ENCODE data around the gene CDH12.

Gene CDH12

DNA sequence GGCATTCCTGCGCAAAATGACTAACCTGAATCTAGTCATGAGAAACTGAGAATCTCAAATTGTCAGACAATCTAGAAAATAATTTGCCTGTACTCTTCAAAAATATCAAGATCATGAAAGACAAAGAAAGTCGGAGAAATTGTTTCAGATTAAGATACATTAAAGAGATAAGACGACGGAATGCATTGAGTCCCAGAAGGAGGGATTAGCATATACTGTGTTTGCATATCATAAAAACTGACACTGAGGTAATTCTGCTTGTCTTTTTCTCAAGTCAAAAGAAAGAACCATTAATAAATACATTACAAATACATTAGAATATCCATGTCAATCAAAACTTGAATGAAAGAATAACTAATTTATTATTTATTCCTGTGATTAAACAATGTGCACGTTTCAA, 88.4 kb downstream of the CDH12 start:
- DNase-seq (ENCODE audit: low spot score) = no peak

DNA sequence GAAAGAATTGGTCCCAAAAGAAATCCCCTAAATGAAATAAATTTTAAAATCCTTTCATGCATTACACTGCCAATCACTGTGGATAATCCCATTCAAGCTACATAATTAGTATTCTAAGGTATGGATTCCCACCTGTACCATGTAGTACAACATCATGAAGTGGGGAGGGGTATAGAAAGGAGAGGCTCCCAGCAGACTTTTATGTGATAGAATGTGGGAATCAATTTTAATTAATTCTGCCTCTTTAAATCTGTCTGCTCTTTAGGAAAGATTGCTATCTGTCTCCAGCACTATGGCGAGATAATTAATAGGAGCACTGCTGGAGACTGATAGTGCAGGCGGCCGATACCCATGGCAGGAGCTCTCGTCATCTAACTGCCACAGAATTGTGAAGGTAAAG, 95.4 kb downstream of the CDH12 start:
- no peak for DNase-seq (ENCODE audit: low spot score)

GRCh38 chr5:22754155-22754554, 99.0 kb downstream of the CDH12 start:
- no peak for DNase-seq (ENCODE audit: low spot score)

DNA sequence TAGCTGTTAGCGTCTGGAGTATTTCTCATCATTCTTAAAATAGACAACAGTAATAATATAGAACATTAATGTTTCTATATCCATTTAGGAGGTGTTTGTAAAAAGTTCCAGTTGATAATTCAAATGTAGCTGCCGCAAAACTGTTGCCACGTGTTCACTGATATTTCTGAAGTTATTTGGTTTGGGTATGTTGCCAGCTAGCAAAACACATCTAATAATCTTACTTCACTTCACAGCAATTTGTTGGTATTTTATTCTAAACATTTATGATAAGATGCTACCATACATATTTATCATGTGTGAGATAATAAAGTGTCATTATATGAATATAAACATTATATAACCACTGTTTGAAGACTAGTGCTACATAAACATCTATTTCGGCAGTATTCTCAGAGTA, 101.6 kb downstream of the CDH12 start:
- DNase-seq (ENCODE audit: low spot score) = no peak

GRCh38 chr5:22736443-22737003, 116.6 kb downstream of the CDH12 start:
- DNase-seq (ENCODE audit: low spot score) = no peak

DNA sequence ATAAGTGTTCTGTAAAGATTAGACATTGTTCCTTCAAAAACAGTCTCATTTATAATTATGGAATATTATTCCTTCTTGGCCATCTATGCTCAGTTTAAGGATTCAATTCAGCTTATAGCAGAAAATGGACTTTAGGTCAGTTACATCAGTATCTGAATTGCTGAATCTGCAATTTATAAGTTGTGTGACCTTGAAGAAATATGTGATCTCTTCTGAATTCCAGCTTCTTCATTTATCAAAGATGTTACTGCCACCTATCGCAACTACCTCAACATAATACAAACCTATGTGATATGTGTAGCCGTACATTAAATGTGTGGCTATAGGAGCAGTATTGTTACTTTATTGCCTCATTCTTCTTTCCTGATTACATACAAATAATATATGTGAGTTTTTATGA, 118.2 kb downstream of the CDH12 start:
- no peak for DNase-seq (ENCODE audit: low spot score)

DNA sequence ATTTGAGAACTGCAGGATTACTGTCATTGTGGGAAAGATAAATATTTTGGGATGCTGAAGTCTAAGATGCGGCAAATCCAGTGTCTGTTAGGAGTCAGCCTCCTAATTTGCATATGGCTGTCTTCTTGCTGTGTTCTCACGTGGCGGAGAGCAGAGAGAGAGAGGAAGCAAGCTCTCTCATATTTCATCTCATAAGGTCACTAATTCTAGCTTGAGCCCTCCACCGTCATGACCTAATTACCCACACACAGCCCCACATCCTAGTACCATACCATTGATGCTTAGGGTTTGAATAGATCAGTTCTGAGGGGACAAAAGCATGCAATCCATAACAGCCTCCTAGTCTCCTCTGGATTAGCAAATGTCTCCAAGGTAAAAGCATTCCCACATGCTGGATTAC, 124.5 kb downstream of the CDH12 start:
- no peak for DNase-seq (ENCODE audit: low spot score)

DNA sequence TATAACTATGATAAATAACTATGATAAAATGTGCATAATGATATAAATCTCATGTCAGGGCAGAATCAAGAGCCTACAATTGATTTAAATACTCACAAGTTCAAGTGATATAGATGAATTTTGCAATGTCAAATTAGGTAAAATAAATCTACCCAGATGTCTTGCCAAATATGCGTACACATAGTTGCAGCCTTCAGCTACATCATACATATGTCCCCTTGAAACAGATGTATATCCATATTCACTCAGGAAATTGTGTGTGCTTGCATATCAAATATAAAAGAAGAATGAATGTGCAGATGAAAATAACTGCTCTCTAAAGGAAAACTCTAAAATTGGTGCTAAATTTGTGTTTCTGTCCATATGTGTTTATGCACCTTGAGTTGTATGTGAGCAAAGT, 130.7 kb downstream of the CDH12 start:
- no peak for DNase-seq (ENCODE audit: low spot score)

GRCh38 chr5:22722056-22722455, 131.1 kb downstream of the CDH12 start:
- no peak for DNase-seq (ENCODE audit: low spot score)

DNA sequence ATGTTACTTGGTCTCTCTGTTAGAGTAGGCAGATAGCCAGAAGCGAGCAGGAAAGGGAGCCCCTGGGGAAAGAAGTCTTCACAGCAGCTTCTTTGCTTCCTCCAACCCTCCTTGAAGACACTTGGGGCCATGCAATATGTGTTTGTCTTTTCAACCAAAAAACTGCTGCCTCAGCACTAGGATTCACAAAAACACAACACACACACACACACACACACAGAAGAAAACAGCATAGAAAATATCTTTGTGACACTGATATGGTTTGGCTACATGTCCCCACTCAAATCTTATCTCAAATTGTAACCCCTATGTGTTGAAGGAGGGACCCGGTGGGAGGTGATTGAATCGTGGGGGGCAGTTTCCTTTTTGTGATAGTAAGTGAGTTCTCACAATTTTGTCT, 133.3 kb downstream of the CDH12 start:
- DNase-seq (ENCODE audit: low spot score) = no peak

GRCh38 chr5:22710660-22711059, 142.5 kb downstream of the CDH12 start:
- DNase-seq (ENCODE audit: low spot score) = no peak

- no peak for DNase-seq (ENCODE audit: low spot score)
Measured at GRCh38 chr5:22709743-22710142, 143.4 kb downstream of the CDH12 start.

GRCh38 chr5:22708770-22709328, 144.3 kb downstream of the CDH12 start:
- no peak for DNase-seq (ENCODE audit: low spot score)

DNA sequence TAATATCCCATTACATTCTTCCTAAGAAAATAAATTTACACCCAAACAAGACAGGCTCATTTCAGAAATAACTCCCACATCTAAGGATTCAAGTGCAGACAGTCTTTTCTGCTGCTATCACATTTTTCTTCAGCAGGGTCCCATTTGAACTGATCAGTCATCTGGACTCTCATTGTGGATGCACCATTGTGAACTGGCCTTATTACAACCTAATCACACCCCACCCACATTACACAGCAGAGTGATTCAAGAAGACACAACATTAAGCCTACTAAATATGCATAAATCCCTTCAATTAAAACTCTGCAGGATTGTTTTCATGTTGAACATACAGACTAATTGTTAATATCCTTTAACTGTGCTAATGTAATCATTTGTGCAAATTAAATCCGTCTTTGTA, 146.2 kb downstream of the CDH12 start:
- DNase-seq (ENCODE audit: low spot score) = no peak

GRCh38 chr5:22699319-22699718, 153.8 kb downstream of the CDH12 start:
- no peak for DNase-seq (ENCODE audit: low spot score)

DNA sequence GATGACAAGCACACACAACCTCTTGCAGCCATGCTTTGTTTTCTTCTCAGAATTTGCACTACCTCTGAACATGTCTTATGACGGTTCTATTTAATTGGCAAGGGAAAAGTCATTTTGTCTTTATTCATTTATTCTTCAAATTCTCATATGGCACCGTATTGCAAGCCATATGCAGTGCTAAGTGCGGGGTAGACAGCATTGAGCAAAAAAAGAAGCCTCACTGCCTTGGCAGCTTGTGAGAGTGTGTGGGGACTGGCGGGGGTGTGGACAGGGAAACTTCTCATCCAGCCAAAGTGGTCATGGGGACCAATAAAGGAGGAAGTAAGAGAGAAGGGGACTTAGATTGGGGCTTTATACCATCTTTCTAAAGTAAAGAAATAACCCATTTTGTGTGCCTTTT, 160.0 kb downstream of the CDH12 start:
- DNase-seq (ENCODE audit: low spot score) = no peak

DNA sequence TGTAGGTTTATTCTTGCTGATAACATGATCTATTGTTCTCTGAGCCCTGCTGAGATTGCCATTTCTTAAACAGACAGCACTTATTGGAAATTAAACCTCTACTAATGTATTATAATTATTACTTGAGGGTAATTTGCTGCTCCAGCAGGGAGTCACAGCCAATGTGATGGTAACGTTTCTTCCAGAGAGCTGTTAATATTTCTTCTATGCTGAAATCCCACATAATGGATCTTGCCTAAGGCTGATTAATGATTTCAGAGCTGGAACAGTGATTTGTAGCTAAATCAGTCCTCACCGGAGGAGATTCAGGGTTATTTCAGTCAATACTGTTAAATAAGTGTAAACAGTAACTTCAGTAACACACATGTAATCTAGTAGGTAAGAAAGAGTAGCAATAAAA, 170.1 kb downstream of the CDH12 start:
- no peak for DNase-seq (ENCODE audit: low spot score)

GRCh38 chr5:22678886-22679285, 174.3 kb downstream of the CDH12 start:
- DNase-seq (ENCODE audit: low spot score) = no peak

GRCh38 chr5:22673131-22673530, 180.0 kb downstream of the CDH12 start:
- DNase-seq (ENCODE audit: low spot score) = no peak

- DNase-seq (ENCODE audit: low spot score) = no peak
Measured at GRCh38 chr5:22669345-22669744, 183.8 kb downstream of the CDH12 start.

DNA sequence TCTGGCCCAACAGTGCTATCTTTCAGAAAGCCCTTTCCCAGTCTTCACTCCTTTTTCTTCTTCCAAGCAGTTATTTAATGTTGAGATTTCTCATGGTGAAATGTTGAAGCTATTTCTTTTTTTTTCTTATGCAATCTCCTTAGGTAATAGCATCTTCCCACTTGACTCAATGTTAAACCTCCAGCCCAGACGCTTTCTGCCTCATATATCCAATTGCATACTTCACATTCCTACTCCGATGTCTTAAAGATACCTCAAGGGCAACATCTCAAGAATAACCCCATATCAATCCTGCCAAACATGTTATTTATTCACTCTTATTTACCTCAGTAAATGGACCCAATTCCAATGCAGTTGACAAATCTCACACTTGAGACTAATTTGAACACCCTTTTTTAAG, 187.3 kb downstream of the CDH12 start:
- DNase-seq (ENCODE audit: low spot score) = no peak

GRCh38 chr5:22663134-22663533, 190.0 kb downstream of the CDH12 start:
- no peak for DNase-seq (ENCODE audit: low spot score)

DNA sequence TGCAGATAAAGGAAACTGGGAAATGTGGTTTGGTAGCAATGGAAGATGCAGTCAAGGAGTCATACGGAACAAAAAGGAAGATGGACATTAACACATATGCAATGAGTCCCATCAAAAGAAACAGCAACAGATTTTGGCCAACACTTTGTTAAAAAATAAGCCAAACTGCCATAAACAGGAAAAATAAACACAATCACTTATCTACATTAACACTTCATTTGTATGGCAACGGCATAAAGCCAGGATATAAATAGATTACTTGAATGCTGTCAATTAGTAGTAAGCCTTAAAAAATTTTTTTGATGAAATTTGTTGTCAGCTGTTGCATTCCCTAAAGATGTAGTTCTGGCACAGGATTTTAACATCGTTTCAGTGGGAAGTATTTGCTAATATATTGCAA, 190.8 kb downstream of the CDH12 start:
- DNase-seq (ENCODE audit: low spot score) = no peak

DNA sequence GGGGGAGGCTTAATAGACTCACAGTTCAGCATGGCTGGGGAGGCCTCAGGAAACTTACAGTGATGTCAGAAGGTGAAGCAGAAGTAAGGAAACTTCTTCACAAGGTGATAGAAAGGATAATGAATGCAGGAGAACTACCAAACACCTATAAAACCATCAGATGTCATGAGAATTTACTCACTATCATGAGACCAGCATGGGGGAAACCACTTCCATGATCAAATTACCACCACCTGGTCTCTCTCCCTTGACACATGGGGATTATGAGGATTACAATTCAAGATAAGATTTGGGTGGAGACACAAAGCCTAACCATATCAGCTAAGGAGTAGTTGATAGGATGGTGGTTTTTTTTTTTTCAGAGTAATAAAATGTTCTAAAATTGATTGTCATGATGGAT, 201.8 kb downstream of the CDH12 start:
- DNase-seq (ENCODE audit: low spot score) = no peak

DNA sequence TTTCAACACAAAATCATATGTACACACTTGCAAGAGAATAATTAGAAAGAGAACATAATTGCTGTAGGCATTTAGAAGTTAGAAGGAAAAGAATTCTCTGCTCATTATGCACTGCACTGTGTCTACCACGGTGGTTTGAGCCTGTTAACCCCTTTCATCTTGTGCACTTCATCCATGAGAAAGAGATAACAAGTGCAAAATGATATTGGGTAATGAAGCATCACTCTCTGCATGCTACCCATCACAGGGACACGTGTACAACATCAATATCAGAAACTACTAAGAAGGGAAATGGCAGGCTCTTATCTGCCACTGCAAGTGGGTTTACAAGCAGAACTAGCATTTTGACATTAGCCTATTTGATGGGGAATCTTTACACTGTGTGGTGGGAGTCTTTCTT, 202.6 kb downstream of the CDH12 start:
- no peak for DNase-seq (ENCODE audit: low spot score)
